K562 treated with DMSO at 1 percent for 4 hours (cell line): ENCODE results near the gene SDCCAG8. TPM values are rescaled to one million over a fixed set of nuclear protein-coding genes. Genes with fewer than 3 reads are reported as not detected.

Experiments used
- total RNA-seq: library from RNA; unstranded; fragments of 300-600 nt; gene quantifications from 2 replicates; pipeline ENCODE4 v1.2.3, GENCODE V29; 2022; ENCODE audit not compliant: insufficient read depth

Gene SDCCAG8
- total RNA-seq = 12.4 and 17.5 TPM in 2 replicates

DNA sequence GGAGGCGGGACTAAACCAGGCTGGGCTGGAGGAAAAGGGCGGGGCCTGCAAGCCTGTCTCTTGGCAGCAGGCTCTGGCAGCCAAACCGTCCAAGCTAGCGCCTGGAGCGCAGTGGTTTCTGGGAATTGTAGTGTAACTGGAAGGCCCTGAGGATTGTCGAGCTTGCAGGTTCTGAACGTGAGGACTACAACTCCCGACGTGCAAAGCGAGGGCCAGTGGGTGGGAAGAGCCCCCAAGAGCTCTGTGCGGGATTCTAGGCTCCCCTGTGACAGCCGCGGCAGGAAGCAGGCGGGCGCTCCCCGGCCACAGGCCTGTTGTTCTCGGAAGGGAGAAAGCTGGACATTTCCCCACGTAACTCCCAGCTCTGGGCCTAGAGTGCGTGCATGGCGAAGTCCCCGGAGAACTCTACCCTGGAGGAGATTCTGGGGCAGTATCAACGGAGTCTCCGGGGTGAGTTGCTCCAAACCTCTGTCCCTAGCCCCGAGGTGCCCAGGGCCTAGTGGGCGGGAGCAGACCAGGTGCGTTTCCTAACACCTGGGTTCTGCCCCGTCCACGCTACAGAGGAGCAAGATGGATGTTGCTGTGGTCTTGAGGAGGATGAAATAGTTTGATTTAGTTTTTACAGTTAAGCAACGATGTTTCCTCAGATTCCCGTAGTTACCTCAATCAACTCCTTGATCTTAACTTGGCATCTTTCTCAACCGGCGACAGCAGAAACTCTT, at the start of gene SDCCAG8:
TSS of gene SDCCAG8 (plus strand) at position 251 of the 722 bp plus-strand sequence. CDS start at position 384, 133 bp downstream.

GRCh38 chr1:243254927-243255790, 682 bp upstream of the SDCCAG8 start, which contains the start of gene CEP170:
Gene CEP170, minus strand, starts transcription at chr1:243255281. Its CDS starts 30,001 bp downstream, at chr1:243225280.

Other genes starting within 250 kb of the SDCCAG8 start
- gene CEP170, start 760 bp upstream of the SDCCAG8 start, total RNA-seq = 27.1 and 30.2 TPM in 2 replicates